ENCODE measurements around the gene F13A1.

F13A1 gene

GRCh38 chr6:6348256-6348655, 27.8 kb upstream of the F13A1 start:
- no peak overlapping the region for H3K4me3 ChIP-seq (ENCODE audit: low read length)
- no peak overlapping the region for H3K9ac ChIP-seq (ENCODE audit: low read length)
- no peaks in the 10 kb centered on the region for H3K4me1 ChIP-seq (ENCODE audit: control insufficient read depth, low read depth, low read length)
- no peak overlapping the region for H3K27ac ChIP-seq (ENCODE audit: low read length)
- no peaks in the 10 kb centered on the region for H3K36me3 ChIP-seq (ENCODE audit: control insufficient read depth, low read depth, low read length)
- H3K27me3 ChIP-seq (ENCODE audit: control insufficient read depth, insufficient read depth, low read length): no peaks in the 10 kb centered on the region
- H3K9me3 ChIP-seq (ENCODE audit: control insufficient read depth, low read depth, low read length): no peaks in the 10 kb centered on the region

GRCh38 chr6:6346427-6347023, 26.1 kb upstream of the F13A1 start:
- Histone ChIP-seq H3K9ac (ENCODE audit: low read length) (no peak overlapping the region), H3K27ac (ENCODE audit: low read length) (no peak overlapping the region), H3K9me3 (ENCODE audit: control insufficient read depth, low read depth, low read length) (no peaks in the 10 kb centered on the region), H3K27me3 (ENCODE audit: control insufficient read depth, insufficient read depth, low read length) (no peaks in the 10 kb centered on the region), H3K4me3 (ENCODE audit: low read length) (no peak overlapping the region), H3K4me1 (ENCODE audit: control insufficient read depth, low read depth, low read length) (no peaks in the 10 kb centered on the region), H3K36me3 (ENCODE audit: control insufficient read depth, low read depth, low read length) (no peaks in the 10 kb centered on the region)

DNA sequence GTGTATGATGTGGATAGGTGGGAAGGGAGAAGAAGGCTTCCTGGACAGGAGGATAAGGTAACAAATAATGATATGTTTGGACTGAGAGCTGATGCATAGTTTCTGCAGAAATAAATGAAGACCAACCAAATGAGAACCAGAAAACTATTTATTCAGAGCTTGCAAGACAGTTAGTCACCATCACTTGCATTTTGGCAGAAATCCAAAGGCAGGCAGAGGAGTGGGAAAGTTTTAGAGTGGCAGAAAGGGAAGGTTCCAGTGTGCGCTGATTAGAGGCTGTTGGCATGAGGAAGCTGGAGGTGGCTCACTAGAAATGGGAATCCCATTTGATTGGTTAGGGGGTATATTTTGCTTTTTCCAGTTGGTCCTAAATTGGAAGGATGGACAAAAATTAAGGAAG, 13.0 kb upstream of the F13A1 start:
- H3K36me3 ChIP-seq (ENCODE audit: control insufficient read depth, low read depth, low read length): no peaks in the 10 kb centered on the region
- H3K27me3 ChIP-seq (ENCODE audit: control insufficient read depth, insufficient read depth, low read length): no peaks in the 10 kb centered on the region
- no peak overlapping the region for H3K27ac ChIP-seq (ENCODE audit: low read length)
- no peak overlapping the region for H3K4me3 ChIP-seq (ENCODE audit: low read length)
- H3K4me1 ChIP-seq (ENCODE audit: control insufficient read depth, low read depth, low read length): no peaks in the 10 kb centered on the region
- no peaks in the 10 kb centered on the region for H3K9me3 ChIP-seq (ENCODE audit: control insufficient read depth, low read depth, low read length)
- no peak overlapping the region for H3K9ac ChIP-seq (ENCODE audit: low read length)

DNA sequence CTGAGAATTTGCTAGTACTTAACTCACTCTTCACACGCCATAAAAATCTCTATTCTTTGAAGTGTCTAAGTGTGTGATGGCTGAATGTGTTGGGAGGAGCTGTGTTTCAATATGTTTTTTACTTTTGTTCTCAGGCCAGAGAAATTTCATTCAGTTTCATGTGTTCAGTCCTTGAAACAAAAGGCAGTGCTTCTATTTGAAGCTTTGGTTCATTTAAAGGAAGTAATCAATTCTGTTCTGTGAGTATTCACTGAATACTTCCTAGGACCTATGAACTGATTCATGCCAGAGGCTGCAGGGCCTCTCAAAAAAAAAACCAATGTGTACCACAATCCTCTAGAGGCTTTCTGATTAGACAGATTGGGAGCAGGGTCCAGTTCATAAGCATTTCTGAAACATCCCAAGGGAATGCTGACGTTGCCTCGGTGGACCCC, 12.4 kb upstream of the F13A1 start:
- Histone ChIP-seq H3K9ac (ENCODE audit: low read length) (no peak overlapping the region), H3K27me3 (ENCODE audit: control insufficient read depth, insufficient read depth, low read length) (no peaks in the 10 kb centered on the region)

GRCh38 chr6:6331946-6332601, 11.6 kb upstream of the F13A1 start:
- Histone ChIP-seq H3K27me3 (ENCODE audit: control insufficient read depth, insufficient read depth, low read length) (no peaks in the 10 kb centered on the region), H3K9ac (ENCODE audit: low read length) (no peak overlapping the region), H3K4me1 (ENCODE audit: control insufficient read depth, low read depth, low read length) (no peaks in the 10 kb centered on the region), H3K36me3 (ENCODE audit: control insufficient read depth, low read depth, low read length) (no peaks in the 10 kb centered on the region), H3K4me3 (ENCODE audit: low read length) (no peak overlapping the region), H3K27ac (ENCODE audit: low read length) (no peak overlapping the region), H3K9me3 (ENCODE audit: control insufficient read depth, low read depth, low read length) (no peaks in the 10 kb centered on the region)

More for the DNA sequence above, 12.4 kb upstream of the F13A1 start:
- H3K36me3 ChIP-seq (ENCODE audit: control insufficient read depth, low read depth, low read length): no peaks in the 10 kb centered on the region
- no peak overlapping the region for H3K27ac ChIP-seq (ENCODE audit: low read length)
- no peaks in the 10 kb centered on the region for H3K9me3 ChIP-seq (ENCODE audit: control insufficient read depth, low read depth, low read length)
- no peaks in the 10 kb centered on the region for H3K4me1 ChIP-seq (ENCODE audit: control insufficient read depth, low read depth, low read length)
- no peak overlapping the region for H3K4me3 ChIP-seq (ENCODE audit: low read length)

GRCh38 chr6:6331393-6331792, 10.9 kb upstream of the F13A1 start:
- no peaks in the 10 kb centered on the region for H3K36me3 ChIP-seq (ENCODE audit: control insufficient read depth, low read depth, low read length)
- no peaks in the 10 kb centered on the region for H3K9me3 ChIP-seq (ENCODE audit: control insufficient read depth, low read depth, low read length)
- H3K9ac ChIP-seq (ENCODE audit: low read length): no peak overlapping the region
- H3K4me1 ChIP-seq (ENCODE audit: control insufficient read depth, low read depth, low read length): no peaks in the 10 kb centered on the region
- H3K27me3 ChIP-seq (ENCODE audit: control insufficient read depth, insufficient read depth, low read length): no peaks in the 10 kb centered on the region
- H3K4me3 ChIP-seq (ENCODE audit: low read length): no peak overlapping the region
- H3K27ac ChIP-seq (ENCODE audit: low read length): no peak overlapping the region

- no peaks in the 10 kb centered on the region for H3K9me3 ChIP-seq (ENCODE audit: control insufficient read depth, low read depth, low read length)
- no peaks in the 10 kb centered on the region for H3K4me1 ChIP-seq (ENCODE audit: control insufficient read depth, low read depth, low read length)
- H3K4me3 ChIP-seq (ENCODE audit: low read length): no peak overlapping the region
- no peaks in the 10 kb centered on the region for H3K27me3 ChIP-seq (ENCODE audit: control insufficient read depth, insufficient read depth, low read length)
- no peaks in the 10 kb centered on the region for H3K36me3 ChIP-seq (ENCODE audit: control insufficient read depth, low read depth, low read length)
- no peak overlapping the region for H3K9ac ChIP-seq (ENCODE audit: low read length)
- H3K27ac ChIP-seq (ENCODE audit: low read length): no peak overlapping the region
Measured at GRCh38 chr6:6330407-6330806, 9.9 kb upstream of the F13A1 start.

DNA sequence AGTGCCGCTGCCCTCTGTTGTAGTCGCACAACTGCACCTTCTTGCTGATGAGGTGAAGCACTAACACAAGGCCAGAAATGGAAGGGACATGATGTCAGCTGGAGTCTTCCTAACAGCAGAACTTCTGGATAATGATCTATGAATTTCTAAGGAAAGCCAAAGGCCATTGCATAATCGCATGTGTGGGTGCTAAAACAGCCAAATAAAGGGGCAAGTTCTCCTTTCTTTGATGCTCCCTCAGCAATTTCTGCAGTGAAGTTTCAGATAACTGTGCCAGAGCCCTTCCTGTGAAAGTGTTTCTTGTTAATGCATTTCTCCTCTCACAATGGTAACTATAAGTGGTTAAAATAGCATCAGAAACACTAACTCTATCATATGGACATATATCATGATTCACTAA, 8.0 kb upstream of the F13A1 start:
- H3K9ac ChIP-seq (ENCODE audit: low read length): no peak overlapping the region
- no peaks in the 10 kb centered on the region for H3K4me1 ChIP-seq (ENCODE audit: control insufficient read depth, low read depth, low read length)
- no peaks in the 10 kb centered on the region for H3K36me3 ChIP-seq (ENCODE audit: control insufficient read depth, low read depth, low read length)
- no peak overlapping the region for H3K4me3 ChIP-seq (ENCODE audit: low read length)
- no peaks in the 10 kb centered on the region for H3K9me3 ChIP-seq (ENCODE audit: control insufficient read depth, low read depth, low read length)
- H3K27me3 ChIP-seq (ENCODE audit: control insufficient read depth, insufficient read depth, low read length): no peaks in the 10 kb centered on the region
- no peak overlapping the region for H3K27ac ChIP-seq (ENCODE audit: low read length)

DNA sequence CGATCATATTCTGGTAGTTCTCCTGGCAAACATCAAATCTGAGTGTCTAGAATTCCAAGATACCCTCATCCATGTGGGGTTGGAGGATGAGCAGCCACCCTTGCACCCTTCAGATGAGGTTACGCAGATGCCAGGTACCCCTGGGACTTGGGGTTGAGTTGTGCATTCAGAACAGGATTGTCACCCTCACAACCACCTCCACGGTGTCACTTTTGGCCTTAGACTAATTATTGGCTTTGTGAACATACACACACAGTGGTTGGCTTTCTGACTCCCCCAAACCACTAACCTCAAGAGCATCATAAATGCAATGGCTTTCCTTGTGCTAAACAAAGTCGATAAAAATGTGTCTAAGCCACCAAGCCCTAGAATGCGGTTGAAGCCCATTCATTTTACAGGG, 2.9 kb upstream of the F13A1 start:
- no peak overlapping the region for H3K9ac ChIP-seq (ENCODE audit: low read length)
- no peaks in the 10 kb centered on the region for H3K36me3 ChIP-seq (ENCODE audit: control insufficient read depth, low read depth, low read length)
- peaks cover 8% of the 10 kb centered on the region for H3K4me1 ChIP-seq (ENCODE audit: control insufficient read depth, low read depth, low read length)
- H3K9me3 ChIP-seq (ENCODE audit: control insufficient read depth, low read depth, low read length): no peaks in the 10 kb centered on the region
- no peak overlapping the region for H3K27ac ChIP-seq (ENCODE audit: low read length)
- H3K27me3 ChIP-seq (ENCODE audit: control insufficient read depth, insufficient read depth, low read length): peaks cover 32% of the 10 kb centered on the region
- H3K4me3 ChIP-seq (ENCODE audit: low read length): no peak overlapping the region

- Histone ChIP-seq H3K4me1 (ENCODE audit: control insufficient read depth, low read depth, low read length) (peaks cover 16% of the 10 kb centered on the region), H3K9me3 (ENCODE audit: control insufficient read depth, low read depth, low read length) (no peaks in the 10 kb centered on the region), H3K36me3 (ENCODE audit: control insufficient read depth, low read depth, low read length) (no peaks in the 10 kb centered on the region), H3K27me3 (ENCODE audit: control insufficient read depth, insufficient read depth, low read length) (peaks cover 32% of the 10 kb centered on the region), H3K9ac (ENCODE audit: low read length) (no peak overlapping the region), H3K27ac (ENCODE audit: low read length) (no peak overlapping the region), H3K4me3 (ENCODE audit: low read length) (peak overlapping the region; percentile 71)
Measured at GRCh38 chr6:6320901-6321300, 439 bp upstream of the F13A1 start.

DNA sequence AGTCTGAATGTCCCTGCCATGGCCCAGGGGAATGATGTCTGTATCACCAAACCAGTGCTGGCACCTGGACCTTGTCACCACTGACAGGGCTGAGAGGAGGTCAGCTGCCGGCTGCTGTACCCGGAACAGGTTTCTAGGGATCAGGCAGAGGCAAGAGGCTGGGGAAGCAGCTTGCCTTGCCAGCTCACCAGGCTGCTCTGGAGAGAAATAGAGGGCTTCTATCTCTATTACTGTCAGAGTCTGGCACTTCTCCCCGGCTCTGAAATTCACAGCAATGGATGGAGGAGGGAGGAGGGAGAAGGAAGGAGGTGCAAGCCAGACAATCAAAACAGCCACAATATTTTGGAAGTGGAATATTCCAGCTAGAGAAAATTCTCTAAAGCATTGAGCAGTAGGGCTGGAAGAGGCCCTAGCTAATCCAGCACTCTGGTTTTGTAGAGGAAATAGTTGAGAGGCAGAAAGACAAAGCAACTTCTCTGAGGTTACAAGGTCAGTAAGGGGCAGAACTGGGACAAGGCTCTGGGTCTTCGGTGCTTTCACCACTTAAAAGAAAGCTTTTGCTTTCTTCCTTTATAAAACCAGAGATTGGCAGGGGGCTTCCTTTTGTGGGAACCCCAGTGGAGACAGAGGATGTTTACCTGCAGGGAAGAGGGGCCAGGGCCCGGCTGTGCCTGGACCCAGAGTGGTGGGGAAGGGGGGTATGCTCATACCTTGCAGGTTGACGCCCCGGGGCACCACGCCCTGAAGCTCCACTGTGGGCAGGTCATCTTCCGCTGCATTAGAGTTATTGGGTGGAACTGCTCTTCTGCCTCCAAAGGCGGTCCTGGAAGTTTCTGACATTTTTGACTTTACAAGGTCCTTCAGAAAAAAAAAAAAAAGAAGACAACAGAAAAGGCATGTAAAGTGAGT, 2.4 kb downstream of the F13A1 start:
- no peak overlapping the region for H3K4me3 ChIP-seq (ENCODE audit: low read length)
- H3K4me1 ChIP-seq (ENCODE audit: control insufficient read depth, low read depth, low read length): peaks cover 16% of the 10 kb centered on the region
- peaks cover 32% of the 10 kb centered on the region for H3K27me3 ChIP-seq (ENCODE audit: control insufficient read depth, insufficient read depth, low read length)
- H3K9ac ChIP-seq (ENCODE audit: low read length): no peak overlapping the region
- H3K36me3 ChIP-seq (ENCODE audit: control insufficient read depth, low read depth, low read length): no peaks in the 10 kb centered on the region
- H3K27ac ChIP-seq (ENCODE audit: low read length): no peak overlapping the region
- H3K9me3 ChIP-seq (ENCODE audit: control insufficient read depth, low read depth, low read length): no peaks in the 10 kb centered on the region

All from iPS-18a (cell line).